A172 (cell line): ENCODE results near the gene PNPLA7. TPM values are rescaled to one million over a fixed set of nuclear protein-coding genes. Genes with fewer than 3 reads are reported as not detected.

Experiments used
- DNase-seq: peaks from one replicate; pipeline ENCODE4 v3.0.0-alpha.2; 2015; ENCODE audit warnings: low spot score
- total RNA-seq: library from RNA; depleted of rRNA; stranded (reverse); fragments of >200 nt; shearing (Covaris generic); gene quantifications from 2 replicates; pipeline ENCODE4 v1.2.3, GENCODE V29; 2014

Gene PNPLA7
- total RNA-seq, 1 experiment from 2014 or later: 0.14 TPM

DNA sequence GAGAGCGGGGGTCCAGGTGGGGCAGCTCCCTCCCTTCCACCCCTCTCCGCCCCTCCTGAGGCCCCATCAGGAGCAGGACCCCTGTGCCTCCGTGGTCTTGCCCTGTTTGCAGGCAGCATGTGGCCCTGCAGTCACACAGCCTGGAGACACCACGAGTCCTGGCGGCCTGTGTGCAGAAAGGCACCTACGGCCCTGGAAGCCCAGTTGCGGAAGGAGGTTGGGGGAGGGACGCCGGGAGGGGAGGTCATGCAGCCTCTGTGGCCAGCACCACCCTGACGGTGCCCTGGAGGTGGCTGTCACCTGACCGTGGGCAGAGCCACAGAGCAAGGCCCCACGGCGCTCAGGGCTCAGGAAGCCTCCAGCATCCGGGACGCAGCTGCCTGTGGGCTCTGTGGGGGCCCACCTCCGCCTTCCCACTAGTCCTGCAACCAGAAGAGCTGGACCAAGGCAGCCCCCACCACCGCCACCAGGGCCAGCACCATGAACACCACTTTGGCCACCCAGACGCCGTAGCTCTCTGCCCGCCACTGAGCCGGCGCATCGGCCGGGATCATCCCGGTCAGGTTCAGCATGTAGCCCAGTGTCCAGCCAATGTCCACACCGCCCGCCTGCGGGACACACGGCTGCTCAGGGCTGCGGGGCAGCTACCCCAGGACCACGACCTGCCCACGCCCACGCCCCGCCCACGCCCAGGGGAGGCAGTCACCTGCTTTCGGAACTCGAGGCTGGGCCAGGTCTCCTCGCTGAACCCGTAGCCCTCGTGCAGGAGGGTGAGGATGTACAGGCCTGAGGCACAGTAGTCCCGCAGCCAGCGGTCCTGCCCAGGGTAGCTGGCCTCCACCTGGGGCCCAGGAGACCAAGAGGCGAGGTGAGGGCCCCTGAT, 115.5 kb downstream of the PNPLA7 start:
- no peak for DNase-seq

DNA sequence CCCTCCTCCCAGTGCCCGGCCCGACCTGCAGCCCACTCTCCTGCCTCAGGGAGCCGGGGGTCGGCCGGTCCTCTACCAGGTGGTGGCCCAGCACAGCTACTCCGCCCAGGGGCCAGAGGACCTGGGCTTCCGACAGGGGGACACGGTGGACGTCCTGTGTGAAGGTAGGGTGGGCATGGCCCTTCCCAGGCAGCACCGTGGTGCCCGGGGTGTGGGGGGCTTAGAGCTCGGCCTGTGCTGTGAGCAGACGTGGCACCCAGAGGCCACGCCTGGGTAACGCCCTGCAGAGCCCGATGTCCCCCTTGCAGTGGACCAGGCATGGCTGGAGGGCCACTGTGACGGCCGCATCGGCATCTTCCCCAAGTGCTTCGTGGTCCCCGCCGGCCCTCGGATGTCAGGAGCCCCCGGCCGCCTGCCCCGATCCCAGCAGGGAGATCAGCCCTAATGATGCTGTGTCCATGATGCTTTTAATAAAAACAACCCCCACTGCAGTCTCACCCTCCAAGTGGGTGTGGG, 116.2 kb downstream of the PNPLA7 start:
- DNase-seq: no peak

DNA sequence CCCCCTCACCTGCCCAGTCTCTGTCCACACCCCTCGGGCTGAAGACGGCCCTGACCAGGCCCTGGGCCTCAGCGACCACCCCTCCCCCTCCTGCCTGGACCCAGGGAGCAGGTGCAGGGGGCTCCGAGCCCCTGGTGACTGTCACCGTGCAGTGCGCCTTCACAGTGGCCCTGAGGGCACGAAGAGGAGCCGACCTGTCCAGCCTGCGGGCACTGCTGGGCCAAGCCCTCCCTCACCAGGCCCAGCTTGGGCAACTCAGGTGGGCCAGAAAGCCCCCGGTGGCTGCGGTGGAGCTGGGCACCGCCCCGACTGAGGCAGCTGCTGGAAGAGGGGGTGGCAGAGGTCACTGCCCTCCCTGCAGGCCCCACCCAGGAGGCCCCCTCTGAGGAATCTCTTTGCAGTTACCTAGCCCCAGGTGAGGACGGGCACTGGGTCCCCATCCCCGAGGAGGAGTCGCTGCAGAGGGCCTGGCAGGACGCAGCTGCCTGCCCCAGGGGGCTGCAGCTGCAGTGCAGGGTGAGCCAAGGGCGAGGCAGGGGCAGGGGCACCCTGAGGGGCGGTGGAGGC, 116.8 kb downstream of the PNPLA7 start:
- DNase-seq: no peak

DNA sequence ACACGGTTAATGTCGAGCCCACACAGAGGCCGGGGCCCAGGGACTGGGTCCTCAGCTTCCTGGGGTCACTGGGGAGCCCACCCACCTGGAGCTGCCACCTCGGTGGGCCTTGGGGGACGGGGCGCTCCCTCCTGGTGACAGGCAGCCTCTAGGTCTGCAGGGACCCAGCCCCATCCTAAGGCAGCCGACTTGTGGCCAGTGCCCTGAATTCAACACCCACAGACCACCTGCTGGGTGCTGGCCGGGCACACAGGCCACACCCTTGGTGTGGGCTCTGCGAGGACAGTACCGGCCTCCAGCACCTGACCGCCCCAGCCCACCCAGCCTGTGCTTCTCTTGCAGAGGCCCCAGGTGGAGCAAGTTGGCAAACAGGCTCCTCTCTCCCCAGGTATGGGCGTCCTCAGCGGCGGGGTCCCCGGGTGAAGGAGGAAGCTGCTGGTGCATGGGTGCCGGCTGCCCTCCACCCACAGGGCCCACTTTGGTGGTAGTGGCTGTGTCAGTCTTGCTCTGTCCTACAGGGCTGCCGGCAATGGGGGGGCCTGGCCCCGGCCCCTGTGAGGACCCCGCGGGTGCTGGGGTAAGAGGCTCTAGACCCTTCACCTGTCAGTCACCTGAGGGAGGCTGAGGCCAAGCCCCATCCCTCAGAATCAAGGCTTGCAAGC, 117.4 kb downstream of the PNPLA7 start:
- no peak for DNase-seq

DNA sequence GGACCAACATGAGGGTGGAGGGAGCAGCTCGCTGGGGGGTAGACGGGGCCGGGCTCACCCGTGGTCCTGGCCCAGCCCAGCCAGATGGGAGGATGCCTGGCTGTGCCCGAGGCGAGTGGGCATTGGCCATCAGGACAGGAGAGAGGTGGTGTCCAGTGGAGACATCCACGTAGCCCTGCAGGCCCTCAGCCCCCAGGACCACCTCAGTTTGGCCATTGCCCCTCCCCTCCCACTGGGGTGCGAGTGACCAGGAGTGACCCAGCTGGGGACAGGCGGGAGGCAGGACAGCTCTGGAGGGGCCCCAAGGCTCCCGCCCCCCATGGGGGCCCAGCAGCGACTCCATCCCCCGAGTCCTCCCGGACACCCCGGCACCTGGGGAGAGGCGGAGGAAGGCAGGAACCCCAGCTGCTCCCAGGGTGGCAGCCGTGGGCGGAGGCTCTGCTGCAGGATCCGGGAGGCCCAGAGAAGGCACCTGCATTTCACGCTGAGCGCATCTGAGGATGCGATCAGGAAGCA, 118.7 kb downstream of the PNPLA7 start:
- no peak for DNase-seq

DNA sequence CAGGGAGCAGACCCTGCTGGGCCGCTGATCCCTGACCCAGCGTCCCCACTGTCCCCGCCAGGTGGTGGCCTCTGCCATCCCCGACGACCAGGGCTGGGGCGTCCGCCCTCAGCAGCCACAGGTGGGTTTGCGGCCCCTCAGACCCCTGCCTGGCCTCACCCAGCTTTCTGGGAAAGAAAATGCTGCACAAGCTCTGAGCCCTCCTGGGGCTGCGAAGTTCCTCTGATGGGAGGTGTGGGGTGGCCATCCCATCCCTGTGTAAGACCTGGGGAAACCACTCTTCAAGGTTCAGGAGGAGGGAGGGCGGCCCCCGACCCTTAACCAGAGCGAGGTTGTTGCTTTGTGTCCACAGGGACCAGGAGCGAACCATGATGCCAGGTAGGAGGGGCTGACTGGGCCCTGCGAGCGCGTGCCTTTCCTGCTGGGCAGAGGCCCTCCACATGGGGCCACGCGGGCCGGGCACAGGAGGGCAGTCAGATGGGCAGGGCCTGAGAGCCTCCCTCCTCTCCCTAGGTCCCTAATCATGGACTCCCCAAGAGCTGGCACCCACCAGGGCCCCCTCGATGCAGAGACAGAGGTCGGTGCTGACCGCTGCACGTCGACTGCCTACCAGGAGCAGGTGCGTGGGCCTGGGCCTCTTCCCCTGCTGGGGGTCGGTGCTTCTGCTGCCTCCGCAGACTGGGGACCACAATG, 119.3 kb downstream of the PNPLA7 start:
- no peak for DNase-seq

DNA sequence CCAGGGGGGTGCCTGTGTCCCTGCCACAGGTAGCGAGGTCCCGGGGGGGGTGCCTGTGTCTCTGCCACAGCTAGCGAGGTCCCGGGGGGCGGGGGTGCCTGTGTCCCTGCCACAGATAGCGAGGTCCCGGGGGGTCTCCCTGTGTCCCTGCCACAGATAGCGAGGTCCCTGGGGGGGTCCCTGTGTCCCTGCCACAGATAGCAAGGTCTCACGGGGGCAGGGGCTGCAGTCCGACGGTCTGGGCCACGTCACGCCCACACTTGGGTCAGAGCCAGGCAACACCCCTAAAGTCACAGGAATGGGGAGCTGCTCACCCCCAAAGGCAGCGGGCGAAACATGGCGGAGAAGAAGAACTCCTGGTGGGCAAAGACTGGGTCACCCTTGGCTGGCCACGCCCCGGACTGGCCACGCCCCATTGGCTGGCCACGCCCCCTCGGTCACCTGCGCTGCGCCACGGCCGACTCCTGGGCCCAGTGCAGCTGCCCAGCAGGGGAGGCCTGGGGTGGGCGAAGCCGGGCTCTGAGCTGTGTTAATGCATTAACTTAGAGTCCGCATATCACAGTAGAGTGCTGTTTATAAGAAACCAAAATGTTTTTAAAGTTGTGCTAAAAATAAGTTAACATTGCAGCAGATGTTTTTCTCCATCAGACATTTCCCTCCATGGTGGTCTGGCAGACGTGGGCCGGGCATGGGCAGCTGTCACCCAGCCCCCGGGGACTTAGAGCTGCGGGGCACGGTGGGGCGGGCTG, 120.1 kb downstream of the PNPLA7 start:
- no peak for DNase-seq

DNA sequence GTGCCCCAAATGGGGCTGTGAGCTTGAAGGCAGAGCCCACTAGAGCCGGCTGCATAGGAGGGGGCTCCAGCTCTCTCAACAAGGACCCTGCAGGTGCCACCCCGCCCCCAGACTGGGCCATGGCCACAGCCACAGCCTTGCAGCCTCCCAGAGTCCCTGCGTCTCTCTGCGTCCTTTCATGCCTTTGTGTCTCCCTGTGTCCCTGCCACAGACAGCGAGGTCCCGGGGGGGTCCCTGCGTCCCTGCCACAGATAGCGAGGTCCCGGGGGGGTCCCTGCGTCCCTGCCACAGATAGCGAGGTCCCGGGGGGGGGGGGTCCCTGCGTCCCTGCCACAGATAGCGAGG, 120.7 kb downstream of the PNPLA7 start:
- no peak for DNase-seq

DNA sequence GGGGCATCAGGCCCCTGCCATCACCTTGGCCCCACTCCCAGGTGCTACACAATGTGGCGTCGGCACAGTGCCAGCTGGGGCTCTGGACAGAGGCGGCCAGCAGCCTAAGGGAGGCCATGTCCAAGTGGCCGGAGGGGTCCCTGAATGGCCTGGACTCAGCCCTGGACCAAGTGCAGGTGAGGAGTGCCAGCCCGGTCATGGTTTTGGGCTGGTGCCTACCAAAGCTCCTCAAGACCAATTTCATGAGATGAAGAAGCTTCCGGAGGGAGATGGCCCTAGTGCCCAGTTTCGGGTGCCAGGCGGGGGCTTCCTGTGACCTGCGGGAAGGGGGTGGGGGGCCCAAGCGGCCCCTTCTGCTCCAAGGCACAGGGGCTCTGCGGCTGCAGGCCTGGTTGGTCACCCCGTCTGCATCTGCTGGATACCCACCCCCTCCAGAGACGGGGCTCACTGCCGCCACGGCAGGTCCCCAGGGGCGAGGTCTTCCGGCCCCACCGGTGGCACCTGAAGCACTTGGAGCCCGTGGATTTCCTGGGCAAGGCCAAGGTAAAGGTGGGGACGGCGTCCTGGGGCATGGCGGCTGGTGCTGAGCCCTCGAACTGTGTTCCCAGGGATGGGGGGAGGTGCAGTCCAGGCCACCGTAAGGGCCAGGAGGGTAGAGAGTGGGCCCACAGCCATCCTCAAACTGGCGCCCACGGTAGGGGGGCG, 121.2 kb downstream of the PNPLA7 start:
- DNase-seq: no peak

DNA sequence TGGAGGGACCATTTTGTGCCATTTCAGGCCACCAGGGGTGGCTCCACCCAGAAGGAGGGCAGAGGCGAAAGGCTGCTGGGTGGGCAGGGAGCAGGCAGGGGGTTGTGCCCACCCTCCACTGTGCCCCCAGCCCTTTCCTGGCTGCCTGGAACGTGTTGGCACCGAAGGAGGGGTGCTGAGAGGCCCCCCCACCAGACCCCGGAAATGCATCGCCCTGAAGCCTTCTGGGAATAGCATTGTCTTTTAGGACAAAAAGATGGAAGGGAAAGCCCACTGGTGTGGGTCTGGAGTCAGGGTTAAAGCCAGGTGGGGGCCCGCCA, 121.9 kb downstream of the PNPLA7 start:
- no peak for DNase-seq

DNA sequence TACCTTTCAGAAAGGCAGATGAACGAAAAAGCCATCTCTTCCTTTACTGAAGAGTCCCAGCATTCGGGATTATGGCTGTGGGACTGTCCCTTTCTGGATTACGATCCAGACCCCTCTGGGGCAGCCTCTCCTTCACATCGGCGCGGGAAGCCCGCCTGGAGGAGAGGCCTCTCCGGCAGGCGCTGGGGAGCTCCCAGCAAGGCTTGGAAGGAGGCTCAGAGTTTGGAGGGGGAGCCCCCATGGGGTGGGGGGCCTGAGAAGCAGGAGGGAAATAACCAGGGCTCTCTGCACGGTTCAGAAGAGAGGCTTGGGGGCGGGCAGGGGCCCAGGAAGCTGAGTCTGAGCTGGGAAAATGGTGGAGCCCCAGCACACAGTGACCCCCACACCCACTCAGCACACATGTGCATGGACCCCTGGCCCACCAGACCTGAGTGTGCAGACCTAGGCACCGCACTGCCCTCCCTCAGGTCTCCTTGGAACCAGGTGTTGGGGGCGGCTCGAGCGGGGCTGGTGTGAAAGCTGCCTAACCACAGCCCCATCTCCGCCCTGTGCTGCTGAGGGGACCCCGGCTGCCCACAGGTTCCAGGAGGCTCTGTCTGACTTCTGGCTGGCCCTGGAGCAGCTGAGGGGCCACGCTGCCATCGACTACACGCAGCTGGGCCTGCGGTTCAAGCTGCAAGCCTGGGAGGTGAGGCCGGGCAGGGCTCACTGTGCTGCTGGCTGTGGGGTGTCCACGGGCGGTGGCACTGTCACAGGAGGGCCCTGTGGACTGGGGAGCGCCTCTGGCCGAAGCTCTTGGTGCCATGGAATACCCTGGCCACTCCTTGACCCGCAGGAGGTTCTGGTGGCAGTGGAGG, 122.5 kb downstream of the PNPLA7 start:
- no peak for DNase-seq

DNA sequence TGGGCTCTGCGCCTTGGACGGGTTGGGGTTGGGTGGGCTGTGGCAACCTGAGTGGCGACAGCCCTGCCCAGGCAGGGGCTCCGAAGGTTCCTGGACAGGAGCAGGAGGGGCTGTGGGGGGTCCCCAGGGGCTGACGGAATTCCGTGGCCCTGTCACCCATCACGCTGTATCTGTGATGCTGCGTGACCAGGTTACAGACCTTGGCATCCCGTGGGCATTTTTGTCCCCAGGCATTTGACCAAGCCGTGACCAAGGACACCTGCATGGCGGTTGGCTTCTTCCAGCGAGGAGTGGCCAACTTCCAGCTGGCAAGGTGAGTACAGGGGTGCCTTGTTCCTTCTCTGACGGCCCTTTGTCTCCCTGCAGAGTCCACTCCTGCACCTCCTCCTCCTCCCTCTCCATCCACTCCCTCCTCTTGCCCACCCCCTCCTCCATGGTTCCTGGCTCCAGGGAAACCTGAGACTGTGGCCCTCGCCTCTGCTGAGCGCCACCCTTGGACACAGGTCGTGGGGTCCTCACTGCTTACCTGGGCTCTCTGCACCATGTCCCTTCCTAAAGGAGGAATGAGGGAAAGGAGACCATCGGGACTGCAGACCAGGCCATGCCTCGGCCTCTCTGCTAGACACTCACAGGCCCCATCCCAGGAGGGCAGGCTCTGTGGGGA, 124.1 kb downstream of the PNPLA7 start:
- DNase-seq: no peak

DNA sequence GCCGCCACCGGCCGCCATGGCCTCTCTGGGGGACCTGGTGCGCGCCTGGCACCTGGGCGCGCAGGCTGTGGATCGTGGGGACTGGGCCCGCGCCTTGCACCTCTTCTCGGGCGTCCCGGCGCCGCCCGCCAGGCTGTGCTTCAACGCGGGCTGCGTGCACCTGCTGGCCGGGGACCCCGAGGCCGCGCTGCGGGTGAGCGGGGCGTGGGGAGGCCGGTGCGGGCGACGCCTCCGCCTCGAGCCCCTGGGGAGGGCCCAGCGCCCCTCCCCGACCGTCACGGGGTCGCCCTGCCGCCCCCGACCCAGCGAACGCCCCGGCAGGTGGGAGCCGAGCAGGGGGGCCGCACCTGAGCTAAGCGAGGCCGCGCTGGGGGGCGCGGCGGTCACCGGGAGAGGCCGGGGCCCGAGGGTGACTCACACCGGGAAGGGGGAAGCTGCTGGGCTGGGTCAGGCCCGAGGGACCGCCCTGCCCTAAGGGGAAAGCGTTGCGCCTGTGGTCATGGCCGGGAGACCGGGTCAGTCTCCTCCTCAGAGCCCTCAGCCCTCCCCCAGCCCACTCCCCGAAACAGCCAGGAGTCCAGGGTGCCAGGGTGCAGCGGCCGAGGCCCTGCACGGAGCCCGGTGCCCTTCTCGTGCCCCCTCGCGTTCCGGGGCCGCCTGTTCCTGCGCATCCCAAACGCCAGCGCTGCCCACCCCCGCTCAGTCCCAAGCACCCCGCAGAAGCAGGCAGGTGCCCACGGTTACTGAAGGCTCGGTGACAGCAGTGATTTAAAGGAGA, 126.5 kb downstream of the PNPLA7 start:
- DNase-seq: peak; percentile 45

DNA sequence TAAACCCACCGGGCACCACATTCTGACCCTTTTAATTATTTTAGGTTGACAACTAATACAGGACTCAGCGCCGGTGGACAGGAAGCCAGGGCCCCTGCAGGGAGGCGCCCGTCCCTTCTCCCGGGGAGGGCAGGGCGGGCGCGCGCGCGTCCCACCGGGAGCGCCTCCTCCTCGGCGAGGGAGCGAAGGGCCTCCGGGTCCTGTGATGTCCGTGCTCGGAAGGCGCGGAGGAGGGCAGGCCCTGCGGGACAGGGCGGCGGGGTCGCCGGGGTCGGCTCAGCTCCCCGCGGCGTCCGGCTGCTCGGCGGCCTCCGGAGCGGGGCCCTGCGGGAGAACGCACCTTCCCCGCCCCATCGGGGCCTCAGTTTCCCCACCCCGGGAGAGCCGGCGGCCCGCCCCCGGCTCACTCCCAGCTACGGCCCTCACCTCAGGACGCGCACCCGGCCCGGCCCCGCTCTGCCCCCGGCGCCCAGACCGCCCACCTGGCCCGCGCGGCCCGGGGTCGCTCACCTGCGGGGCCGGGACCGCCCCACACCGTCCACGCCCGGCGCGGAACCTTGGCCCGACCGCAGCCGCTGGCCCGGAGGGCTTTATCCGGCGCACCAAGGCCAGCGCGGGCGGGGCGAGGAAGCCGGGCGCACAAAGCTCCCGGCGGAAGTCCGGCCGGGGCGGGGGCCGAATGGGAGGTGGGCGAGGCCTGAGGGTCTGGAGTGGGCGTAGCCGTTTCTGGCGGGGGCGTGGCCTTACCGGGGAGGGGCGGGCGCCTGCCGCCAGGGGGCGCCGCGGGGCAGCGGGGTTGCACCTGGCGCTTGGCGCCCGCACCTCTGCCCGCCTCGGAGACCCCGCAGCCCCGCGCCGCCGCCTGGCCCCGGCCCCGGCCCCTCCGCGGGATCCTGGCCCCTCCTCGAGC, 127.3 kb downstream of the PNPLA7 start, which contains the start of the genes EXD3 and NOXA1:
Gene EXD3, minus strand, starts transcription at position 559 of the 910 bp plus-strand sequence. CDS start 27,805 bp downstream, outside the sequence.
Gene NOXA1, plus strand, starts transcription at position 790 of the 910 bp plus-strand sequence. CDS start 137 bp downstream, outside the sequence.
- peak; percentile 79 for DNase-seq

DNA sequence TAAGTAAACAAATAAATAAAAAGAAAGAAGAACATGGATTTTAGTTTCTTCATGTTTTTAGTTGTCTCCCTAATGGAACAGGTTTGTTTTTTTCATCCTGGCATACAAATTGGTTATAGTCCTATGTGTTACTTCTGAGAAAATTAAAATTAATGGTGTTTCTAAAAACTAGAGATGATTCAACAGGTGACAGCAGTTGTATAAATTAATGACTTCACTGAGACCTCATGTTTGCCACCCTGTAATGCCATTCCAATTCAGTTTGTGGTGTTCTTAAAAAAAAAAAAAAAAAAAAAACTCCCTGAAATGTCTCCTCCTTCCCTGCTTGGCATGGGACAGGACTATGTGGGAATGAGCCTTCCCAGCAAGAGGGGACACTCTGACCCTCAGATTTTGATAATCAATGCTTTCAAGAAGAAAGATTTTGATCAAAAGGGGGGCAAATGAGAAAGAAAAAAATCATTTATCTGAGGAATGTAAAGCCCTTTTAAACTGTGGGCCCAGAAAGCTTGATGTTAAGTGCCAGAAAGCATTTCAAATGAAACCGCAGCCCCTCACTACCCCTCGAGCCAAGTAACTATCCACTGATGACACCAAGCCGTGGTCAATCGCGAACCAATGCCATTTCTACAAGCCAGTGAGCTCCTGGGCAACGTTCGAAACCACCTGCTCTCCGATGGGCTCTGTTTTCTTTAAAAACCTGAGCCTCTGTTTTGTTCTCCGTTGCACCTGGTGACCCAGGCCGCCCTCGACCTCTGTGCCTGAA, 128.2 kb downstream of the PNPLA7 start:
- no peak for DNase-seq
